Smooth muscle cell (in vitro differentiated cells): ENCODE results near the gene ATXN7L3. TPM values are rescaled to one million over a fixed set of nuclear protein-coding genes. Genes with fewer than 3 reads are reported as not detected.

Experiments used
- DNase-seq: peaks from one replicate; lab custom pipeline; 2025; ENCODE audit not compliant: unreplicated experiment; lab: John Stamatoyannopoulos, UW
- H2AFZ ChIP-seq: fragments of 200-600 bp; sonication (generic); 2 replicates; pipeline ENCODE4 v1.6.0; 2016; ENCODE audit warnings: antibody characterized with exemption, low read depth, mild to moderate bottlenecking
- H3F3A ChIP-seq: fragments of 200-600 bp; sonication (generic); 2 replicates; pipeline ENCODE4 v1.6.0; 2017; ENCODE audit warnings: antibody characterized with exemption, low read depth
- H3K27ac ChIP-seq: fragments of 200-600 bp; sonication (generic); 2 replicates; pipeline ENCODE4 v1.5.1; 2016; ENCODE audit warnings: low read depth, mild to moderate bottlenecking
- H3K27me3 ChIP-seq: fragments of 200-600 bp; sonication (generic); 2 replicates; pipeline ENCODE4 v1.6.1; 2016; ENCODE audit warnings: low read depth, mild to moderate bottlenecking
- H3K36me3 ChIP-seq: fragments of 200-600 bp; sonication (generic); 2 replicates; pipeline ENCODE4 v1.5.1; 2016; ENCODE audit warnings: low read depth
- H3K4me1 ChIP-seq: fragments of 200-600 bp; sonication (generic); 2 replicates; pipeline ENCODE4 v1.5.1; 2016; ENCODE audit warnings: low read depth
- H3K4me2 ChIP-seq: fragments of 200-600 bp; sonication (generic); 2 replicates; pipeline ENCODE4 v1.6.0; 2016; ENCODE audit warnings: mild to moderate bottlenecking
- H3K4me3 ChIP-seq: fragments of 200-600 bp; sonication (generic); 2 replicates; pipeline ENCODE4 v1.5.1; 2016; ENCODE audit warnings: mild to moderate bottlenecking
- H3K79me2 ChIP-seq: fragments of 200-600 bp; sonication (generic); 2 replicates; pipeline ENCODE4 v1.6.0; 2016; ENCODE audit warnings: low read depth, mild to moderate bottlenecking
- H3K9ac ChIP-seq: fragments of 200-600 bp; sonication (generic); 2 replicates; pipeline ENCODE4 v1.6.0; 2016; ENCODE audit warnings: low read depth
- H3K9me3 ChIP-seq: fragments of 200-600 bp; sonication (generic); replicated peaks from 2 replicates; pipeline ENCODE4 v1.5.1; 2016; ENCODE audit warnings: low read depth
- H4K20me1 ChIP-seq: fragments of 200-600 bp; sonication (generic); 2 replicates; pipeline ENCODE4 v1.6.0; 2016; ENCODE audit warnings: low read depth
- WGBS: methylation state at CpG from one replicate; pipeline ENCODE4 v1.1.7; 2016; ENCODE audit warnings: low lambda C conversion rate; 5-methylcytosine and 5-hydroxymethylcytosine counted together
- polyA plus RNA-seq: library from polyadenylated mRNA; unstranded; fragments of >200 nt; fragmentation: Nextera tagmentation; extraction: Ambion mirVana; gene quantifications from 2 replicates; pipeline ENCODE4 v1.2.1, GENCODE V29; 2016
- total RNA-seq: library from RNA; depleted of rRNA; stranded (reverse); fragments of >200 nt; gene quantifications from 2 replicates; pipeline ENCODE4 v1.2.3, GENCODE V29; 2014
- TF ChIP-seq, protein P1 (sequence below): fragments of 200-600 bp; sonication (generic); IDR thresholded peaks from 2 replicates; pipeline ENCODE4 v1.5.1; 2017; ENCODE audit warnings: borderline replicate concordance, mild to moderate bottlenecking, antibody characterized with exemption; ENCODE audit not compliant: insufficient read depth, poor library complexity, severe bottlenecking

Gene ATXN7L3
- total and polyA plus RNA-seq, 2 experiments from 2014 or later = 29.1 to 61.1 TPM

DNA sequence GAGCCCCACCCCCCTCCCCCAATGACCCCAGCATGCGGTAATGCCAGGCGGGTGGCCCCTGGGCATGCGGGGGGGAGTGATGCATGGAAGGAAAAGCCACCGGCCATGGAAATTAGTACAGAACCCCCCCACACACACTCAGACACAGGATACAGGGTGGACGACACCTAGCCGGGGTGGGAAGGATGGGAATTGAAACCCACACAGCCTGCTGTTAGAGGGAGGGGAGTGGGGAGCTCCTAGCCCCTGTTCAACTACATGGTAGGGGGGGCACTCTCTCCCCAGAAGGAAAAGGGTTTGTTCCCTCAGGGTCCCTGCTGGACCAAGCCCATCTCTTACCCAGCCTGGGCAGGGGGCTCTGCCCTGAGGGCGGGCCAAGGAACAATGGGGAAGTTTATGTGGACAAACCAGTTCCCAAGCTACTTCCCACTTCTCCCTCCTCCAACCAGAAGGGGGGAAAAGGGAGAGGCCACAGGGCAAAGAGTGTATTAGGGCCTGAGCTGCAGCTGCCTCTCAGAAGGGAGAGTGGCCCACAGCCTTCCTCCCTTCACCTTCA is 7.7 kb downstream of the ATXN7L3 start:
- no peak overlapping the region for H2AFZ ChIP-seq
- H3K27ac ChIP-seq = peak overlapping the region; percentile 62
- no peak overlapping the region for H3K4me2 ChIP-seq
- H3K9me3 ChIP-seq = no peaks in the 10 kb centered on the region
- no peak overlapping the region for H3K9ac ChIP-seq
- DNase-seq = no peak
- no peaks in the 10 kb centered on the region for H3K36me3 ChIP-seq
- H3K4me3 ChIP-seq = no peak overlapping the region
- TF ChIP-seq, protein P1, sequence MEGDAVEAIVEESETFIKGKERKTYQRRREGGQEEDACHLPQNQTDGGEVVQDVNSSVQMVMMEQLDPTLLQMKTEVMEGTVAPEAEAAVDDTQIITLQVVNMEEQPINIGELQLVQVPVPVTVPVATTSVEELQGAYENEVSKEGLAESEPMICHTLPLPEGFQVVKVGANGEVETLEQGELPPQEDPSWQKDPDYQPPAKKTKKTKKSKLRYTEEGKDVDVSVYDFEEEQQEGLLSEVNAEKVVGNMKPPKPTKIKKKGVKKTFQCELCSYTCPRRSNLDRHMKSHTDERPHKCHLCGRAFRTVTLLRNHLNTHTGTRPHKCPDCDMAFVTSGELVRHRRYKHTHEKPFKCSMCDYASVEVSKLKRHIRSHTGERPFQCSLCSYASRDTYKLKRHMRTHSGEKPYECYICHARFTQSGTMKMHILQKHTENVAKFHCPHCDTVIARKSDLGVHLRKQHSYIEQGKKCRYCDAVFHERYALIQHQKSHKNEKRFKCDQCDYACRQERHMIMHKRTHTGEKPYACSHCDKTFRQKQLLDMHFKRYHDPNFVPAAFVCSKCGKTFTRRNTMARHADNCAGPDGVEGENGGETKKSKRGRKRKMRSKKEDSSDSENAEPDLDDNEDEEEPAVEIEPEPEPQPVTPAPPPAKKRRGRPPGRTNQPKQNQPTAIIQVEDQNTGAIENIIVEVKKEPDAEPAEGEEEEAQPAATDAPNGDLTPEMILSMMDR = no peak
- peaks cover 32% of the 10 kb centered on the region for H3K79me2 ChIP-seq
- no peaks in the 10 kb centered on the region for H3K27me3 ChIP-seq
- H3F3A ChIP-seq = peaks cover 9% of the 10 kb centered on the region
- no peaks in the 10 kb centered on the region for H4K20me1 ChIP-seq
- 74% methylated on average over 7 of the region's 7 CpGs for WGBS
- H3K4me1 ChIP-seq = peaks cover 7% of the 10 kb centered on the region

DNA sequence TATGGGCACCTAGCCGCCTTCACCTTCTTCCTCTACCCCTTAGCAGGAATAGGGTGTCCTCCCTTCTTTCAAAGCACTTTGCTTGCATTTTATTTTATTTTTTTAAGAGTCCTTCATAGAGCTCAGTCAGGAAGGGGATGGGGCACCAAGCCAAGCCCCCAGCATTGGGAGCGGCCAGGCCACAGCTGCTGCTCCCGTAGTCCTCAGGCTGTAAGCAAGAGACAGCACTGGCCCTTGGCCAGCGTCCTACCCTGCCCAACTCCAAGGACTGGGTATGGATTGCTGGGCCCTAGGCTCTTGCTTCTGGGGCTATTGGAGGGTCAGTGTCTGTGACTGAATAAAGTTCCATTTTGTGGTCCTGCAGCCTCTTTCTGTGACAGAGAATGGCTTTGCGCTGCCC is 8.3 kb downstream of the ATXN7L3 start:
- 91% methylated on average over 5 of the region's 5 CpGs for WGBS
- H3F3A ChIP-seq = peaks cover 9% of the 10 kb centered on the region
- no peak overlapping the region for H3K4me2 ChIP-seq
- no peaks in the 10 kb centered on the region for H3K27me3 ChIP-seq
- peak overlapping the region; percentile 53 for H3K27ac ChIP-seq
- peaks cover 7% of the 10 kb centered on the region for H3K4me1 ChIP-seq
- H4K20me1 ChIP-seq = no peaks in the 10 kb centered on the region
- H3K9ac ChIP-seq = no peak overlapping the region
- TF ChIP-seq, protein P1 = no peak
- DNase-seq = no peak
- no peaks in the 10 kb centered on the region for H3K9me3 ChIP-seq
- no peaks in the 10 kb centered on the region for H3K36me3 ChIP-seq
- H3K4me3 ChIP-seq = no peak overlapping the region
- no peak overlapping the region for H2AFZ ChIP-seq
- peaks cover 27% of the 10 kb centered on the region for H3K79me2 ChIP-seq

DNA sequence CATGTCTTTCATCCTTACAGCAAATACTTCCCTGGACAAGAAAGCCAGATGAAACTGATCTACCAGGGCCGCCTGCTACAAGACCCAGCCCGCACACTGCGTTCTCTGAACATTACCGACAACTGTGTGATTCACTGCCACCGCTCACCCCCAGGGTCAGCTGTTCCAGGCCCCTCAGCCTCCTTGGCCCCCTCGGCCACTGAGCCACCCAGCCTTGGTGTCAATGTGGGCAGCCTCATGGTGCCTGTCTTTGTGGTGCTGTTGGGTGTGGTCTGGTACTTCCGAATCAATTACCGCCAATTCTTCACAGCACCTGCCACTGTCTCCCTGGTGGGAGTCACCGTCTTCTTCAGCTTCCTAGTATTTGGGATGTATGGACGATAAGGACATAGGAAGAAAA is 9.2 kb downstream of the ATXN7L3 start:
- Histone ChIP-seq H3K9ac (no peak overlapping the region), H3K27ac (no peak overlapping the region), H2AFZ (no peak overlapping the region), H3K4me3 (no peak overlapping the region), H3K79me2 (peaks cover 27% of the 10 kb centered on the region), H3F3A (peaks cover 9% of the 10 kb centered on the region), H3K4me2 (no peak overlapping the region), H3K9me3 (no peaks in the 10 kb centered on the region), H4K20me1 (no peaks in the 10 kb centered on the region), H3K4me1 (peaks cover 10% of the 10 kb centered on the region), H3K36me3 (no peaks in the 10 kb centered on the region), H3K27me3 (no peaks in the 10 kb centered on the region)
- 93% methylated on average over 10 of the region's 10 CpGs for WGBS
- DNase-seq = no peak
- TF ChIP-seq, protein P1 = no peak
